Breast epithelium (tissue), 3 donors: ENCODE results near the gene FIBIN.

Experiments
- POLR2A ChIP-seq: fragments of 450-650 bp; IDR thresholded peaks from one replicate; pipeline ENCODE4 v1.6.1; 2016; ENCODE audit warnings: antibody characterized with exemption, mild to moderate bottlenecking, moderate library complexity
- POLR2AphosphoS5 ChIP-seq, 3 donors: sonication (generic); formaldehyde crosslinking; IDR thresholded peaks; one replicate each; pipeline ENCODE4 v1.6.1; 2017; ENCODE audit warnings: antibody characterized with exemption in 3 of 3
- TF ChIP-seq, protein P1 (sequence below), 3 donors: fragments of 450-650 bp; IDR thresholded peaks; one replicate each; pipeline ENCODE4 v1.5.1; 2016 to 2017; ENCODE audit warnings: antibody characterized with exemption in 3 of 3, mild to moderate bottlenecking in 3 of 3, moderate library complexity in 3 of 3

DNA sequence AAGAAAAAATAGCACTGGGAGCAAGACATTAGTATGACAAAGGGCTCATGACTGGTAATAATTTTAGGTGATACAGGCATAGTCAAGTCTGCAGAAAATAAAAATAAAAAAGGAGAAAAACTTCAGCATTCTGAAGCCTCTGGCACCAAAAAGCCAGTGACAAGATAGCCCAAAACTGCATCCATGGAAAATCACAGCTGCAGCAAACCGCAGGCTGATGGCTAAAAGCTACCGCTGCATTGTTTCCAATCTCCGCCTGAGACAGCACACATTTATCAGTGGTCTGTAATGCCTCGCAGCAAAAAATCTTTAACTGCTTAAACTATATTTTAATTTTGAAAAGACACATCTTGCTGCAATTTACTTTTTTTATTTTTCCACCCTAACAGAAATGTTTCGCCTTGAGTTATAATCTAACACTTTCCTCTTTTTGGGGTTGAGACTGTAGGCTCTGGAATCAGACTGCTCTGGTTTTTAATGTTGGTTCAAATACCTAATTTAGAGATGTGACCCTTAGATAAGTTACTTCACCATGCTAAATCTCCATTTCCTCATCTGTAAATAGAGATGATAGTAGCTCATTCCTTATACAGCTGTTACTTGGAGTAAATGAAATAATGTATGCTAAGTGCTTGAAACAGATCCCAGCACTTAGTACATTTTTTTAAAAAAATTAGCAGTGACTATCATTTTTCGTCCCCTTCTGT lies 42.0 kb upstream of the FIBIN start:
- TF ChIP-seq, protein P1, sequence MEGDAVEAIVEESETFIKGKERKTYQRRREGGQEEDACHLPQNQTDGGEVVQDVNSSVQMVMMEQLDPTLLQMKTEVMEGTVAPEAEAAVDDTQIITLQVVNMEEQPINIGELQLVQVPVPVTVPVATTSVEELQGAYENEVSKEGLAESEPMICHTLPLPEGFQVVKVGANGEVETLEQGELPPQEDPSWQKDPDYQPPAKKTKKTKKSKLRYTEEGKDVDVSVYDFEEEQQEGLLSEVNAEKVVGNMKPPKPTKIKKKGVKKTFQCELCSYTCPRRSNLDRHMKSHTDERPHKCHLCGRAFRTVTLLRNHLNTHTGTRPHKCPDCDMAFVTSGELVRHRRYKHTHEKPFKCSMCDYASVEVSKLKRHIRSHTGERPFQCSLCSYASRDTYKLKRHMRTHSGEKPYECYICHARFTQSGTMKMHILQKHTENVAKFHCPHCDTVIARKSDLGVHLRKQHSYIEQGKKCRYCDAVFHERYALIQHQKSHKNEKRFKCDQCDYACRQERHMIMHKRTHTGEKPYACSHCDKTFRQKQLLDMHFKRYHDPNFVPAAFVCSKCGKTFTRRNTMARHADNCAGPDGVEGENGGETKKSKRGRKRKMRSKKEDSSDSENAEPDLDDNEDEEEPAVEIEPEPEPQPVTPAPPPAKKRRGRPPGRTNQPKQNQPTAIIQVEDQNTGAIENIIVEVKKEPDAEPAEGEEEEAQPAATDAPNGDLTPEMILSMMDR (IDR thresholded peaks at IDR 0.05) = no peak
- TF ChIP-seq POLR2A = no peak
- no peak for TF ChIP-seq POLR2AphosphoS5 (IDR thresholded peaks at IDR 0.05)
